GM23338 (cell line): ENCODE results near the gene AKR1C4. TPM values are rescaled to one million over a fixed set of nuclear protein-coding genes. Genes with fewer than 3 reads are reported as not detected.

Source experiments
- ATAC-seq: fragments of 200-7000 bp; cut with Tn5 transposase; 3 replicates; pipeline ENCODE4 v1.9.1; 2020
- DNase-seq: peaks from one replicate; pipeline ENCODE4 v3.0.0-alpha.2; 2015; ENCODE audit warnings: low spot score
- H2AFZ ChIP-seq: fragments of 200-600 bp; sonication (generic); 2 replicates; pipeline ENCODE4 v1.8.0; 2016; ENCODE audit warnings: antibody characterized with exemption, mild to moderate bottlenecking, moderate library complexity
- H3F3A ChIP-seq: fragments of 200-600 bp; sonication (generic); replicated peaks from 2 replicates; pipeline ENCODE4 v1.8.0; 2017; ENCODE audit warnings: antibody characterized with exemption, mixed run types, low read depth
- H3K27ac ChIP-seq: fragments of 200-600 bp; sonication (generic); 2 replicates; pipeline ENCODE4 v1.6.1; 2016; ENCODE audit warnings: low read depth
- H3K27me3 ChIP-seq: fragments of 200-600 bp; sonication (generic); 2 replicates; pipeline ENCODE4 v1.8.0; 2016; ENCODE audit warnings: mild to moderate bottlenecking, mixed run types, moderate library complexity; ENCODE audit not compliant: insufficient read depth
- H3K36me3 ChIP-seq: fragments of 200-600 bp; sonication (generic); 2 replicates; pipeline ENCODE4 v1.8.0; 2016; ENCODE audit warnings: mild to moderate bottlenecking; ENCODE audit not compliant: insufficient read depth
- H3K4me1 ChIP-seq: fragments of 200-600 bp; sonication (generic); 2 replicates; pipeline ENCODE4 v1.8.0; 2016; ENCODE audit warnings: mild to moderate bottlenecking, moderate library complexity; ENCODE audit not compliant: insufficient read depth
- H3K4me2 ChIP-seq: fragments of 200-600 bp; sonication (generic); 2 replicates; pipeline ENCODE4 v1.7.1; 2017; ENCODE audit warnings: mixed run types
- H3K4me3 ChIP-seq: fragments of 200-600 bp; sonication (generic); 2 replicates; pipeline ENCODE4 v1.6.1; 2016; ENCODE audit warnings: mixed run types
- H3K79me2 ChIP-seq: fragments of 200-600 bp; sonication (generic); replicated peaks from 2 replicates; pipeline ENCODE4 v1.8.0; 2017; ENCODE audit warnings: mild to moderate bottlenecking; ENCODE audit not compliant: insufficient read depth
- H3K9me2 ChIP-seq: fragments of 200-600 bp; sonication (generic); 2 replicates; pipeline ENCODE4 v1.8.0; 2017; ENCODE audit not compliant: insufficient read depth
- H4K20me1 ChIP-seq: fragments of 200-600 bp; sonication (generic); replicated peaks from 2 replicates; pipeline ENCODE4 v1.8.0; 2017; ENCODE audit warnings: mild to moderate bottlenecking; ENCODE audit not compliant: insufficient read depth
- H3K27ac Mint-ChIP-seq: 2 replicates; pipeline ENCODE4 v1.8.0; 2020; ENCODE audit warnings: inconsistent platforms, mild to moderate bottlenecking, moderate library complexity, mixed read lengths
- H3K27me3 Mint-ChIP-seq: 3 replicates; pipeline ENCODE4 v1.8.0; 2022; ENCODE audit warnings: low read depth, mild to moderate bottlenecking, moderate library complexity, mixed read lengths, inconsistent platforms; ENCODE audit not compliant: insufficient read depth, poor library complexity
- H3K36me3 Mint-ChIP-seq: 3 replicates; pipeline ENCODE4 v1.8.0; 2021; ENCODE audit warnings: low read depth, mild to moderate bottlenecking, inconsistent platforms, moderate library complexity, mixed read lengths
- H3K4me1 Mint-ChIP-seq: 3 replicates; pipeline ENCODE4 v1.8.0; 2020; ENCODE audit warnings: mild to moderate bottlenecking, inconsistent platforms, mixed read lengths
- H3K4me3 Mint-ChIP-seq: 3 replicates; pipeline ENCODE4 v1.8.0; 2021; ENCODE audit warnings: moderate library complexity, mild to moderate bottlenecking, inconsistent platforms, mixed read lengths
- H3K9me3 Mint-ChIP-seq: 3 replicates; pipeline ENCODE4 v1.8.0; 2020; ENCODE audit warnings: moderate library complexity, mild to moderate bottlenecking, inconsistent platforms, mixed read lengths
- CREB1 ChIP-seq: fragments of 250-450 bp; sonication (Bioruptor Pico); IDR thresholded peaks from 2 replicates; pipeline ENCODE4 v1.5.0; 2020; ENCODE audit warnings: low read depth, mild to moderate bottlenecking, moderate library complexity
- CTCF ChIP-seq, 2 experiments: fragments of 200-600 bp in 1 of 2; sonication (generic) in 1 of 2; conservative IDR thresholded peaks; 2 replicates each; pipeline versions ENCODE4 v1.5.1 to v1.6.1; 2016 to 2017; ENCODE audit warnings: antibody characterized with exemption in 2 of 2, low read depth in 2 of 2, mild to moderate bottlenecking in 2 of 2, moderate library complexity in 1 of 2
- ETS1 ChIP-seq: IDR thresholded peaks from 2 replicates; pipeline ENCODE4 v1.6.1; 2016; ENCODE audit warnings: antibody characterized with exemption
- EZH2 ChIP-seq: fragments of 200-600 bp; sonication (generic); IDR thresholded peaks from one replicate; pipeline ENCODE4 v1.8.0; 2017; ENCODE audit warnings: antibody characterized with exemption, mild to moderate bottlenecking, low read depth; ENCODE audit not compliant: unreplicated experiment
- EZH2phosphoT487 ChIP-seq: fragments of 200-600 bp; sonication (generic); IDR thresholded peaks from one replicate; pipeline ENCODE4 v1.8.1; 2018; ENCODE audit warnings: antibody characterized with exemption; ENCODE audit not compliant: unreplicated experiment
- JUNB ChIP-seq: IDR thresholded peaks from one replicate; pipeline ENCODE4 v1.6.1; 2016; ENCODE audit warnings: antibody characterized with exemption; ENCODE audit not compliant: unreplicated experiment
- NANOG ChIP-seq: IDR thresholded peaks from 2 replicates; pipeline ENCODE4 v1.6.1; 2016; ENCODE audit warnings: antibody characterized with exemption, borderline replicate concordance
- POLR2AphosphoS5 ChIP-seq: IDR thresholded peaks from 2 replicates; pipeline ENCODE4 v1.6.1; 2016; ENCODE audit warnings: antibody characterized with exemption, low read depth
- REST ChIP-seq: IDR thresholded peaks from one replicate; pipeline ENCODE4 v1.6.1; 2018; ENCODE audit warnings: antibody characterized with exemption; ENCODE audit not compliant: unreplicated experiment
- STAT1 ChIP-seq: IDR thresholded peaks from one replicate; pipeline ENCODE4 v1.6.1; 2016; ENCODE audit warnings: antibody characterized with exemption; ENCODE audit not compliant: unreplicated experiment
- ZNF114 ChIP-seq: fragments of 250-450 bp; sonication (Bioruptor Pico); IDR thresholded peaks from 2 replicates; pipeline ENCODE4 v1.5.0; 2020; ENCODE audit warnings: mild to moderate bottlenecking, moderate library complexity
- ZNF331 ChIP-seq: fragments of 250-450 bp; sonication (Bioruptor Pico); IDR thresholded peaks from 2 replicates; pipeline ENCODE4 v1.5.0; 2020; ENCODE audit warnings: low read depth, mild to moderate bottlenecking, moderate library complexity
- ZNF462 ChIP-seq: fragments of 250-450 bp; sonication (Bioruptor Pico); IDR thresholded peaks from 2 replicates; pipeline ENCODE4 v1.5.0; 2020; ENCODE audit warnings: mild to moderate bottlenecking, moderate library complexity
- polyA plus RNA-seq: library from polyadenylated mRNA; unstranded; fragments of >200 nt; fragmentation: Nextera tagmentation; extraction: Ambion mirVana; gene quantifications from 2 replicates; pipeline ENCODE4 v1.2.1, GENCODE V29; 2016
- total RNA-seq: library from RNA; depleted of rRNA; stranded (reverse); fragments of >200 nt; shearing (Covaris generic); gene quantifications from 2 replicates; pipeline ENCODE4 v1.2.3, GENCODE V29; 2014

The AKR1C4 gene
- total and polyA plus RNA-seq, 2 experiments from 2014 or later, result not detected

GRCh38 chr10:5219262-5219661 lies 22.6 kb downstream of the AKR1C4 start:
- no peaks in the 10 kb centered on the region for H4K20me1 ChIP-seq
- DNase-seq (no peak), ATAC-seq (no peak)
- H3K36me3 ChIP-seq, result 0 out of 2 replicates have a peak, but pooled peaks cover 5% of the 10 kb centered on the region
- peaks cover 11% of the 10 kb centered on the region for H3K36me3 Mint-ChIP-seq
- no peak overlapping the region for H3K4me2 ChIP-seq
- no peak overlapping the region for H2AFZ ChIP-seq
- H3K4me3 ChIP-seq, result no peak overlapping the region
- peaks cover 41% of the 10 kb centered on the region for H3K9me3 Mint-ChIP-seq
- TF ChIP-seq EZH2phosphoT487 (no peak), ETS1 (no peak), POLR2AphosphoS5 (no peak), REST (no peak), ZNF462 (CRISPR knock-in tag) (no peak), JUNB (no peak), NANOG (no peak), CTCF (conservative IDR thresholded peaks at IDR 0.05; ENCODE audit: low read depth in 2 of 2) (no peak), CREB1 (CRISPR knock-in tag) (no peak), ZNF331 (CRISPR knock-in tag) (no peak), EZH2 (no peak), STAT1 (no peak), ZNF114 (CRISPR knock-in tag) (no peak)
- no peak overlapping the region for H3K27ac ChIP-seq
- H3K9me2 ChIP-seq, result no peaks in the 10 kb centered on the region; the same call in 1 of the 2 replicates
- H3K4me1 ChIP-seq, result no peaks in the 10 kb centered on the region
- no peak overlapping the region for H3K27ac Mint-ChIP-seq
- no peaks in the 10 kb centered on the region for H3K79me2 ChIP-seq
- no peaks in the 10 kb centered on the region for H3F3A ChIP-seq
- no peak overlapping the region for H3K4me3 Mint-ChIP-seq
- H3K27me3 ChIP-seq, result no peaks in the 10 kb centered on the region
- no peaks in the 10 kb centered on the region for H3K27me3 Mint-ChIP-seq
- no peaks in the 10 kb centered on the region for H3K4me1 Mint-ChIP-seq
